ENCODE results near the gene PMPCA.
"Not testable (repeated sequence)": the region's sequence is repeated elsewhere in the genome, so short reads cannot be mapped to it uniquely, and the experiment has no call there.

PMPCA gene

GRCh38 chr9:136422876-136423275 is 12.4 kb downstream of the PMPCA start:
- Histone ChIP-seq H3K9ac (ENCODE audit: low read length) (no peak overlapping the region), H3K4me1 (ENCODE audit: insufficient read depth, low read length, severe bottlenecking) (no peaks in the 10 kb centered on the region), H3F3A (ENCODE audit: insufficient read depth, low read length) (no peaks in the 10 kb centered on the region), H2AFZ (ENCODE audit: low read length) (no peak overlapping the region), H3K27ac (ENCODE audit: low read depth, low read length, poor library complexity, severe bottlenecking) (no peak overlapping the region), H3K79me2 (ENCODE audit: insufficient read depth, low read length) (no peaks in the 10 kb centered on the region), H3K27me3 (ENCODE audit: insufficient read depth, low read length) (no peaks in the 10 kb centered on the region), H4K20me1 (ENCODE audit: insufficient read depth, low read length) (no peaks in the 10 kb centered on the region), H3K9me2 (ENCODE audit: low read depth, low read length) (no peaks in the 10 kb centered on the region), H3K4me2 (ENCODE audit: low read length) (no peak overlapping the region), H3K4me3 (ENCODE audit: low read depth, low read length, poor library complexity, severe bottlenecking) (no peak overlapping the region), H3K36me3 (ENCODE audit: insufficient read depth, low read length) (peaks cover 70% of the 10 kb centered on the region), H3K9me3 (ENCODE audit: low read length) (no peaks in the 10 kb centered on the region)
- TF ChIP-seq EZH2 (IDR thresholded peaks at IDR 0.05; ENCODE audit: borderline replicate concordance, low read length) (no peak), CTCF (IDR thresholded peaks at IDR 0.05; ENCODE audit: low read length) (no peak)

GRCh38 chr9:136423432-136424146 is 13.1 kb downstream of the PMPCA start:
- no peaks in the 10 kb centered on the region for H3K4me1 ChIP-seq (ENCODE audit: insufficient read depth, low read length, severe bottlenecking)
- H3K27ac ChIP-seq (ENCODE audit: low read depth, low read length, poor library complexity, severe bottlenecking), result no peak overlapping the region
- H3K9ac ChIP-seq (ENCODE audit: low read length), result no peak overlapping the region
- peaks cover 63% of the 10 kb centered on the region for H3K36me3 ChIP-seq (ENCODE audit: insufficient read depth, low read length)
- TF ChIP-seq EZH2 (IDR thresholded peaks at IDR 0.05; ENCODE audit: borderline replicate concordance, low read length), result no peak
- TF ChIP-seq CTCF (IDR thresholded peaks at IDR 0.05; ENCODE audit: low read length), result no peak
- no peaks in the 10 kb centered on the region for H3K9me3 ChIP-seq (ENCODE audit: low read length)
- no peak overlapping the region for H3K4me2 ChIP-seq (ENCODE audit: low read length)
- no peaks in the 10 kb centered on the region for H4K20me1 ChIP-seq (ENCODE audit: insufficient read depth, low read length)
- H3K27me3 ChIP-seq (ENCODE audit: insufficient read depth, low read length), result no peaks in the 10 kb centered on the region
- no peak overlapping the region for H3K4me3 ChIP-seq (ENCODE audit: low read depth, low read length, poor library complexity, severe bottlenecking)
- no peaks in the 10 kb centered on the region for H3K9me2 ChIP-seq (ENCODE audit: low read depth, low read length)
- H3K79me2 ChIP-seq (ENCODE audit: insufficient read depth, low read length), result no peaks in the 10 kb centered on the region
- H3F3A ChIP-seq (ENCODE audit: insufficient read depth, low read length), result no peaks in the 10 kb centered on the region
- no peak overlapping the region for H2AFZ ChIP-seq (ENCODE audit: low read length)

DNA sequence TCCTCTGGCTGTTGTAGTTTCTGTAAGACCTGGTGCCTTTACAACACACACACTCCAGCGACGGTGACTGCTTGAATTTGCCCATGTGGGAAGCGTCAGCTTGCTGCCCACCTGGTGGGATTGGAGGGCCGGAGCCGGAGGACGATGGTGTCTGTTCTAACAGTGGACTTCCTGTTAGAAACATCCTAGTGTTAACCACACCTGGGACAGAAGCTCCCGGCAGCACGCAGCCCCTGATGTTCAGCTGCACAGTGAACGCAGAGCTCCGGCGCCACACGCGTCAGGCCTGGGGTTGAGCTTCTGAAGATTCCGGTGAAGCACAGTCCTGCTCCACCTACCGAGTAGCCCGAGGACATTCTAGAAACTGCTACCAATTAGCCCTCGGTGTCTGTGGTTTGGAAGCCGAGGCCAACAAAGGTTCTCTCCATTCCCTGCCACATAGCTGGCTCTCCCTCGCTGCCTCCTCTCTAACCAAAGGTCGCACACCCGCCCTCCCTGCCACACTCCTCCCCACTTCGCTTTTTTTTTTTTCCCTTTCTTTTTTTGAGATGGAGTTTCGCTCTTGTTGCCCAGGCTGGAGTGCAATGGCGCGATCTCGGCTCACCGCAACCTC is 14.4 kb downstream of the PMPCA start:
- Histone ChIP-seq H3K36me3 (ENCODE audit: insufficient read depth, low read length) (peaks cover 56% of the 10 kb centered on the region), H3K9me3 (ENCODE audit: low read length) (no peaks in the 10 kb centered on the region), H4K20me1 (ENCODE audit: insufficient read depth, low read length) (no peaks in the 10 kb centered on the region), H3K4me1 (ENCODE audit: insufficient read depth, low read length, severe bottlenecking) (no peaks in the 10 kb centered on the region), H3K9me2 (ENCODE audit: low read depth, low read length) (no peaks in the 10 kb centered on the region), H3K9ac (ENCODE audit: low read length) (no peak overlapping the region), H3K4me2 (ENCODE audit: low read length) (no peak overlapping the region), H3K27ac (ENCODE audit: low read depth, low read length, poor library complexity, severe bottlenecking) (no peak overlapping the region), H3F3A (ENCODE audit: insufficient read depth, low read length) (no peaks in the 10 kb centered on the region), H2AFZ (ENCODE audit: low read length) (no peak overlapping the region), H3K4me3 (ENCODE audit: low read depth, low read length, poor library complexity, severe bottlenecking) (no peak overlapping the region), H3K27me3 (ENCODE audit: insufficient read depth, low read length) (no peaks in the 10 kb centered on the region), H3K79me2 (ENCODE audit: insufficient read depth, low read length) (no peaks in the 10 kb centered on the region)
- TF ChIP-seq CTCF (IDR thresholded peaks at IDR 0.05; ENCODE audit: low read length) (no peak), EZH2 (IDR thresholded peaks at IDR 0.05; ENCODE audit: borderline replicate concordance, low read length) (no peak)

- H3K4me2 ChIP-seq (ENCODE audit: low read length), result not testable (repeated sequence)
Measured at GRCh38 chr9:136425367-136425766, 14.9 kb downstream of the PMPCA start.

More at GRCh38 chr9:136425367-136425766, 14.9 kb downstream of the PMPCA start:
- H3K27ac ChIP-seq (ENCODE audit: low read depth, low read length, poor library complexity, severe bottlenecking); H3K27me3 ChIP-seq (ENCODE audit: insufficient read depth, low read length); H3K9me2 ChIP-seq (ENCODE audit: low read depth, low read length); H3K9me3 ChIP-seq (ENCODE audit: low read length); H3K4me1 ChIP-seq (ENCODE audit: insufficient read depth, low read length, severe bottlenecking); H3F3A ChIP-seq (ENCODE audit: insufficient read depth, low read length); H3K9ac ChIP-seq (ENCODE audit: low read length); H4K20me1 ChIP-seq (ENCODE audit: insufficient read depth, low read length); H3K79me2 ChIP-seq (ENCODE audit: insufficient read depth, low read length); H3K4me3 ChIP-seq (ENCODE audit: low read depth, low read length, poor library complexity, severe bottlenecking); H2AFZ ChIP-seq (ENCODE audit: low read length): not testable (repeated sequence)
- peaks cover 52% of the 10 kb centered on the region for H3K36me3 ChIP-seq (ENCODE audit: insufficient read depth, low read length)

All from OCI-LY1 (cell line).